ENCODE measurements around the gene MESP2.

MESP2 gene

DNA sequence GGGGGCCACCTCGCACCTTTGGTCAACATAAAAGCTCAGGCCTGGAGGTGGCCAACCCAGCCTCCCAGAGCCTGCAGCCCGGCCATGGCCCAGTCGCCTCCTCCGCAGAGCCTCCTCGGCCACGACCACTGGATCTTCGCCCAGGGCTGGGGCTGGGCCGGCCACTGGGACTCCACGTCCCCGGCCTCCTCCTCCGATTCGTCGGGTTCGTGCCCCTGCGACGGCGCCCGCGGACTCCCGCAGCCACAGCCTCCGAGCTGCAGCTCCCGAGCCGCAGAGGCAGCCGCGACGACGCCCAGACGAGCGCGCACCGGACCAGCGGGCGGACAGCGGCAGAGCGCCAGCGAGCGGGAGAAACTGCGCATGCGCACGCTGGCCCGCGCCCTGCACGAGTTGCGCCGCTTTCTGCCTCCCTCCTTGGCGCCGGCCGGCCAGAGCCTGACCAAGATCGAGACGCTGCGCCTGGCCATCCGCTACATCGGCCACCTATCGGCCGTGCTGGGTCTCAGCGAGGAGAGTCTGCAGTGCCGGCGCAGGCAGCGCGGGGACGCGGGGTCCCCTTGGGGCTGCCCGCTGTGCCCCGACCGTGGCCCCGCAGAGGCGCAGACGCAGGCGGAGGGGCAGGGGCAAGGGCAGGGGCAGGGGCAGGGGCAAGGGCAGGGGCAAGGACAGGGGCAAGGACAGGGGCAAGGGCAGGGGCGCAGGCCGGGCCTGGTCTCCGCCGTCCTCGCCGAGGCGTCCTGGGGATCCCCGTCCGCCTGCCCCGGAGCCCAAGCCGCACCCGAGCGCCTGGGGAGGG lies at the start of gene MESP2:
Gene MESP2, plus strand, starts transcription at position 59 of the 799 bp plus-strand sequence. Its CDS starts 26 bp downstream, at position 85.
- peak; percentile 5 for DNase-seq

DNA sequence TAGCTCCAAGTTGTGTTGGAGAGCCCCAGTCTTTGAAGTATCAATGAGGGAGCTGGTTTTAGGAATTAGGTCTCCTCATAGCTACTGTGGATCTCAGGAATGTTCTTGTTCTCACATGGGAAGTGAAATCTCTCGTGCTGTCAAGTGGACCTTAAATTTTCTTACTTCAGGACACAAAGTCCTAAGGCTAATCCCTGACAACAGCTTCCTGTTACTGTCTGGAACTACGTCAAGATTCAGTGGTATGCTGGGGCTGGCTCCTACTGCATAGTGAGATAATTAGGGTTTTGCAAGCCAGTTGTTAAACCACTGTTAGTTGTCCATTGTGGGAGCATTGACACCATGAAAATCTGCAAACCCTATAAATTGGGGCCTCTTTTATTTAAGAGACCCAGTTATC lies 47.9 kb upstream of the MESP2 start:
- DNase-seq = no peak

- DNase-seq = no peak
Observed at GRCh38 chr15:89731275-89731674, 44.9 kb upstream of the MESP2 start.

DNA sequence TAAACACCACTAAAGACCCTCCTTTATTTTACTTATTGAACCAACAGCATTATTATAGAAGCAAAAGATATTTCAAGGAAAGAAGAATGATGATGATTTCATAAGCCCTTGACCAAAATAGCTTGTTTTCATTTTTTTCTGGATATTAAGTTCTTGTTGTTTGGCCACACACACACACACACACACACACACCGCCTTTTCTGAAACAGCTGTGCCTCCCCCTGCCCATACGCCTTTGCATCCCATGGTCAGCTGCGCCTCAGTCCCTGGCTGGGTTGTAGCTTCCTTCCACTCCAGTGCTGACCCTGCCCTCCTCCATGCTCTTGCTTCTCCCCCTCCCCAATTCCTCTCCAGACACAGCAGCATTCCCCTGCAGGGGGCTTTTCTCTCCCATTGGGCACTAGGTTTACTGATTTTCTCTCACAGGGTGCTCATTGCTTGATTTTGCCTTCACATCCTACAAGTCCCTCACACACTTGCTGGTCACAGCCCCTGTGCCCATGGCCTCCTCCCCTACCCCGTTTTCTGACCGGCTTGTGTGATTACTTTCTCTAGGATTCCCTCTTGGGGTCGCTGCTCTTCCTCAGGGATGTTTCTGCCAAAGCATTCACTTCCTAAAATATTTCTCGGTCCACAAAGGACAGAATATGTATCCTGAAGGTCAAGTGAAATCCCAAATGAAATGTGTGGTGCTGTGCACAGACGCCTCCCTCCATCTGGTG lies 43.5 kb upstream of the MESP2 start:
- DNase-seq = no peak

DNA sequence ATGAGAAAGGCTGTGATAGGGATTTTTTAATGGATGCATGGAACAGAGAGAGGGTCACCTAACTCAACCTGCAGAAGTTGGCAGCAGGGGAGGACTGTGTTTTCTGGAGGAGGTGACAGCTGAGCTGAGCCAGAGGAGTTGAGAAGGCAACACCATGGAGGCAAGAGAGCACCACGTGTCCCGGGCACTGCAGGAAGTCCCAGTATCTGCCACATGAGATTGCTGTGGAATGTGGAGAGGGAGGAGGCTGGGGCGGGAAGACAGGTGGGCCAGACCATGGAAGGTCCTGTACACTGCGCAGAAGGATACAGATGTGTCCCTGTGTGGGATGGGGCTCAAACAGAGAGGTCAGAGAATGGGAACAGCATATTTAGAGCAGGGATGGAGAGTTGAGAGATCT lies 40.4 kb upstream of the MESP2 start:
- DNase-seq = no peak

GRCh38 chr15:89740137-89740536 lies 36.0 kb upstream of the MESP2 start:
- DNase-seq = peak; percentile 35

DNA sequence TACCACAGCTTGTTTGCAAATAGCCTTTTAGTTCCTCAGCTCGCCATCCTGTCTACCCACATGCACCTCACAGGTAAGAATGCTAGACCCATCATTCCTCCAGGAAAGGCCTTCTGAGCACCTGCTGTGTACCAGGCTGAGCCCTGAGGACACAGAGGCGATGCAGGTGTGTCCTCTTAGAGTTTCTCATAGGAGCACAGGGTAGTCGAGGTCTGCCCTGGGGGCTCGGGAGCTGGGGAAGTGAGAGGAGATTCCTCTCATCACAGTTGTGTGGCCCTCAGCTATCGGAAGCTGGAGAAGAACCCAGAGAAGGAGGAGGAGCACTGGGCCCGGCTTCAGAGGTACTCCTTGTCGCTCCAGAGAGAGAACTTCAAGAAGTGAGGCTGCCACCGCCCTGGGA lies 33.1 kb upstream of the MESP2 start:
- no peak for DNase-seq

DNA sequence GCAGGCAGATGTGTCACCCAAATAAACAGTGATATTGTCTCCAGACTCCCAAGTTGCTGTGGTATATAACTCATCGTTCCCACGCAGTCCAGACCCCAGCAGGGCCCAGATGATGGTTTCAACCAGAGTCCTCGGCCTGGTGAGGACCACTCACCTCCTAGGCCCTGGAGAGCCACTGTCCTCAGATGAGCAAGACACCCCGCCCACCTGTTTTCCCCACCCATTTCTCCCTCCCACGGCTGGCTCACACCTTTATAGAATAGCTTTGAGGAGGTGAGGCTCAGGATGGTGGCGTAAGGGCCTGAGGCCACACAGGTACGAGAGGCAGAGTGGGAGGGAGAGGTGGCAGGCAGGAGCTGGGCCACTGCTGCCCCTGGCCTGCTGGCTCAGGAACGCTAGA lies 32.5 kb upstream of the MESP2 start:
- DNase-seq = no peak

DNA sequence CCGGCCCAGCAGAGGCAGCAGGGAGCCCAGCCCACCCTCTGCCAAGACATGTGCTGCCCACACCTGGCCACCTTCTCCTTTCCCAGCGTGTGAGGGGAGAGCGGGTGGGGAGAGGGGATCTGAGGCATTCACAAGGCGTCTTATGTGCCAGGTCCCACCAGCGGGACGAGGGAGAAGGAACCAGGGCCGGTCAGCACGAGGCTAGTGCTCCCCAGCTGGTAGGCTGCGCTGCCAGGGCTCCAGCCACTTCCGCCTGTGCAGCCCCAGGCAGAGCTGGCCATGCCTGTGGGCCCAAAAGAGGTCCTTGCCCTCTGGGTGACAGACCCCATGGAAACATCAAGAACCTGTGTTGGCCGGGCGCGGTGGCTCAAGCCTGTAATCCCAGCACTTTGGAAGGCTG lies 31.0 kb upstream of the MESP2 start:
- DNase-seq = no peak

DNA sequence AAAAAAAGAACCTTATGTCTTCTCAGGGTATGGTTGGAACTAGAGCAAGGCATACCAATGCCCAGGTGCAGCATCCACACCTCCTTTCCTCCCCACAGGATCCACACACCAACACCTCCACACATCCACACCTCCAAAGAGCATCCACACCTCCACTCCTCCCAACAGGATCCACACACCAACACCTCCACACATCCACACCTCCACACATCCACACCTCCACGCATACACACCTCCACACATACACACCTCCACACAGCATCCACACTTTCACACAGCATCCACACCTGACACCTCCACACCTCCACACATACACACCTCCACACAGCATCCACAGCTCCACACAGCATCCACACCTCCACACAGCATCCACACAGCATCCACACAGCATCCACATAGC lies 30.4 kb upstream of the MESP2 start:
- DNase-seq = no peak

DNA sequence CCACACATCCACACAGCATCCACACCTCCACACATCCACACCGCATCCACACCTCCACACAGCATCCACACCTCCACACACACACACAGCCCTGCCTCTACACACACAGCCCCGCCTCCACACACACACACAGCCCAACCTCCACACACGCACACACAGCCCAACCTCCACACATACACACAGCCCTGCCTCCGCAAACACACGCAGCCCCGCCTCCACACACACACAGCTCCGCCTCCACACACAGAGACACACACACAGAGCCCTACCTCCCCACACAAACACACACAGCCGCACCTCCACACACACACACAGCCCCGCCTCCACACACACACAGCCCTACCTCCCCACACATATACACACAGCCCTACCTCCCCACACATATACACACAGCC lies 29.7 kb upstream of the MESP2 start:
- no peak for DNase-seq

GRCh38 chr15:89747708-89748682 lies 28.1 kb upstream of the MESP2 start:
- no peak for DNase-seq

- no peak for DNase-seq
Observed at GRCh38 chr15:89749054-89749453, 27.1 kb upstream of the MESP2 start.

GRCh38 chr15:89749526-89749925 lies 26.6 kb upstream of the MESP2 start:
- DNase-seq = no peak

- no peak for DNase-seq
Observed at GRCh38 chr15:89749951-89750559, 26.1 kb upstream of the MESP2 start.

DNA sequence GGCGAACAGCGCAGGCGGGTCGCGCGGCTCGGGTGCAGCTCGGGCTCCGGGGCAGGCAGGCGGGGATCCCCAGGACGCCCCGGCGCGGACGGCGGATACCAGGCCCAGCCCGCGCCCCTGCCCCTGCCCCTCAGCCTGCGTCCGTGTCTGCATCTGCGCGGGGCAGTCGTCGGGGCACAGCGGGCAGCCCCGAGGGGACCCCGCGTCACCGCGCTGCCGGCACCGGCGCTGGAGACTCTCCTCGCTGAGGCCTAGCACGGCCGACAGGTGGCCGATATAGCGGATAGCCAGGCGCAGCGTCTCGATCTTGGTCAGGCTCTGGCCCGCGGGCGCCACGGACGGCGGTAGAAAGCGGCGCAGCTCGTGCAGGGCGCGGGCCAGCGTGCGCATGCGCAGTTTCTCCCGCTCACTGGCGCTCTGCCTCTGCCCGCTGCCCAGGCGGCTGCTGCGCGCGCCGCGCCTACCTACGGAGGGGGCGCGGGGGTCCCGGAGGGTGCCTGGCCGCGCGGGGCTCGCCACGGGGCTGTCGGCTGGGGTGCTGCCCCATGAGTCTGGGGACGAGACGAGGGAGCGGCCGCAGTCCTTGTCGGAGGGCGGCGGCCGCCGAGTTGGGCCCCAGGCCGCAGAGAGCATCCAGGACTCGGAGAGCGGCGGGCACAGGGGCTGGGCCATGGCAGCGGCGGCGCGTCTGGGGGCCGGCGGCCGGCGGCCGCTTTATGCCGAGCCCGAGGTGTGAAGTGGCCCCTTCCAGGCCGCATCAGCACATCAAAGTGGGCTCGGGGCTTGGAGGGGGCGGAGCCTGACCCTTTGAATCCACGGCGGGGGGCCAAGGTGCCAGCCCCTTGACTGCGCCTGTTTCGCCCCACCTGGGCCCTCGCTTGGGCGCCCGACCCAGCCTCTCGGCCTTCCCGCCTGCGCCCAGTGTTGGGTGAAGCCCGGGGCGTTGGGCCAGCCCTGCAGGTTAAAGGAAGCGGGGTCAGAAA lies 25.3 kb upstream of the MESP2 start, which contains the start of gene MESP1:
Gene MESP1, minus strand, starts transcription at position 690 of the 983 bp plus-strand sequence. Its CDS starts 18 bp downstream, at position 672.
- DNase-seq = peak; percentile 57

DNA sequence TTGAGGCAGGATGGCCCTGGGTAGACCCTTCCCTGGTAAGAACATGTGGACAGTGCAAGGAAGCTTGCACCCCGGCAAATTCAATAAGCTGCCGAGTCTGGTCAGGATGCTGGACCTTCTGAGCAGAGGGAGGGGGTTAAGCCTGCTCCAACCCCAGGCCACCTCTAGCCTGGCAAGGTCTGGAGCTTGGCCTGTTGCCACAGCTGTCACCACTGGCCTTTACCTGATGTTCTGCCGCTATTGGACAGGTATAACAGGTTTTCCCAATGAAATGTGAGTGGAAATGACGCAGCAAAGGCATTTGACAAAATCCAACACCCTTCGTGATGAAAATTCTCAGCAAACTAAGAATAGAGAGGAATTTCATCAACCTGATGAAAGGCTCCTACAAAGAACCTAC lies 24.4 kb upstream of the MESP2 start:
- peak; percentile 1 for DNase-seq

DNA sequence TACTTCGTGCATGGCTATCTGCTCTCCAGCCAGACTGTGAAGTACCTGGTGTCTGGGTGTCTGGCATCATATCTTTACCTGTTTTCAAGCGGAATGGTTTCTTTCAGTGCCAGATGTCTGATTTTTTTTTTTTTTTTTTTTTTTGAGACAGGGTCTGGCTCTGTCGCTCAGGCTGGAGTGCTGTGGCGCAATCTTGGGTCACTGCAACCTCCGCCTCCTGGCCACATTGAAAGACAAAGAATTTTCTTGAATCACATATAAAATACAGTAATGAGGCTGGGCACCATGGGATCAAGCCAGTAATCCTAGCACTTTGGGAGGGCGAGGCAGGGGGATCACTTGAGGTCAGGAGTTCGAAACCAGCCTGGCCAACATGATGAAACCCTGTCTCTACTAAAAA lies 22.3 kb upstream of the MESP2 start:
- DNase-seq = no peak

DNA sequence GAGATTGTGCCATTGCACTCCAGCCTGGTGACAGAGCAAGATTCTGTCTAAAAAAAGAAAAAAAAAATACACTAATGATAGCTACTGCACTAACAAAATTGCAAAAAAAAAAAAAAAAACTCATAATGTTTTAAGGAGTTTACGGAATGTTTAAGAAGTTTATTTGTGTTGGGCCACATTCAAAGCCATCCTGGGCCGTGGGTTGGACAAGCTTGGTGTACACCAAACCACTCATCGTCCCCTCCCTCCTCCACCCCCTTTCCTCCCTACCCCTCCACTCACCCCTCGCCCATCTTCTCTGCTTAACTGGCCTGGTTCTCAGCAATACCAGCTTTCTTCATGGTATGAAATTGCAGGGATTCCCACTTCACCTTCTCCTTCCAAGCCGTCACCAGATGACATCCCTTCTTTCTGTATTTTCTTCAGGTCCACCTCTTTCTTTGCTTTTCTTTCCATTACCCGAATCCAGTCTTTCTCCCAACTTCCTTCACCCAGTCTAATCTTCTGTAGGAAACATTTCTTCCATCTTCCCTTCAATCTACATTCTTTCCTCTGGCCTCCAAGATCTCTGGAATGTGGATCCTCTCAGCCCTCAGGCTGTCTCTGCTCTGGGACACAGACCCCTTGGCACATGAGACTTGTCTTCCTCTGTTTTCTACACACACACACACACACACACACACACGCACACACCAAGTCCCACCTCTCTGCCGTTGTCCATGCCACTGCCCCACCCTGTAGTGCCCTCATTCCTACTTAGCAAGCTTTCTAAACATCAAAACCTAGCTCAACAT lies 21.6 kb upstream of the MESP2 start:
- DNase-seq = no peak

DNA sequence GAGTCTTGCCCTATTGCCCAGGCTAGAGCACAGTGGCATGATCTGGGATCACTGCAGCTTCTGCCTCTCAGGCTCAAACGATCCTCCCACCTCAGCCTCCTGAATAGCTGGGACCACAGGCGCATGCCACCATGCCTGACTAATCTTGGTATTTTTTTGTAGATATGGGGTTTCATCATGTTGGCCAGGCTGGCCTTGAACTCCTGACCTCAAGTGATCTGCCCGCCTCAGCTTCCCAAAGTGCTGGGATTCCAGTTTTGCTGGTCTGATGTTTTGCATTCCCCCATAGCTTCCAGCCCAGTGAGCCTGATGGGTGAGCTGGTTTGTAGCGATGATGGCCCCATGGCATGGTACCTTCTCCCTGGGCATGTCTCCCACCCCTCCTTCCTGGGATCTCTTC lies 20.4 kb upstream of the MESP2 start:
- no peak for DNase-seq

DNA sequence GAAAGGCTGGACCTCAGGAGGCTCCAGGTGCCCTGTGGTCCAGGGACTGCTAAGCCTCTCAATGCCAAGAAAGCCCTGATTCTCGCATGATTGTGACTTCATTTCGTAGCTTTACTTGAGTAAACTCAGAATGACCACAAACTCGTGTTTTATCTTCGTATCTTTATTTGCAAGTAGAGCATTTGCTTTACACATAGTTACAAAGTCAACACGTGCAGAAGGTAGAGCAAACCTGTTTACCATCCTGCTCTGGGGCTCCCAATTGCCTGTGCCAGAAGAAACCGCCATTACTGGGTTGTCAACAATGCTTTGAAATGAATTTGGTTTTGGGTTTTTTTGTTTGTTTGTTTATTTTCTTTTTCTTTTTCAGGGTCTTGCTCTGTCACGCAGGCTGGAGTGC lies 19.2 kb upstream of the MESP2 start:
- DNase-seq = no peak

All from DMS153 (cell line).